Ishikawa (cell line): Measurements from ENCODE around the gene NUP50.

ENCODE experiments used
- CEBPB ChIP-seq: IDR thresholded peaks from 2 replicates; pipeline ENCODE4 v1.6.1; 2012
- CREB1 ChIP-seq: IDR thresholded peaks from 2 replicates; pipeline ENCODE4 v1.6.1; 2012; ENCODE audit warnings: low read depth
- EGR1 ChIP-seq: IDR thresholded peaks from 2 replicates; pipeline ENCODE4 v1.6.1; 2012
- EP300 ChIP-seq: IDR thresholded peaks from 2 replicates; pipeline ENCODE4 v1.6.1; 2012; ENCODE audit warnings: borderline replicate concordance
- FOXM1 ChIP-seq: IDR thresholded peaks from 2 replicates; pipeline ENCODE4 v1.6.1; 2012; ENCODE audit warnings: low read depth, borderline replicate concordance
- NFIC ChIP-seq: IDR thresholded peaks from 2 replicates; pipeline ENCODE4 v1.6.1; 2012
- RAD21 ChIP-seq: IDR thresholded peaks from 2 replicates; pipeline ENCODE4 v1.6.1; 2012; ENCODE audit warnings: low read depth
- TAF1 ChIP-seq: IDR thresholded peaks from 2 replicates; pipeline ENCODE4 v1.6.1; 2012; ENCODE audit warnings: low read depth, mild to moderate bottlenecking
- TCF12 ChIP-seq: IDR thresholded peaks from 2 replicates; pipeline ENCODE4 v1.6.1; 2012; ENCODE audit warnings: low read depth
- TEAD4 ChIP-seq: IDR thresholded peaks from 2 replicates; pipeline ENCODE4 v1.6.1; 2012
- YY1 ChIP-seq: IDR thresholded peaks from 2 replicates; pipeline ENCODE4 v1.6.1; 2012; ENCODE audit warnings: low read depth
- ZBTB7A ChIP-seq: IDR thresholded peaks from 2 replicates; pipeline ENCODE4 v1.6.1; 2012; ENCODE audit warnings: low read depth
- TF ChIP-seq, protein P1 (sequence below): IDR thresholded peaks from 2 replicates; pipeline ENCODE4 v1.6.1; 2012
- TF ChIP-seq, protein P2 (sequence below): IDR thresholded peaks from 2 replicates; pipeline ENCODE4 v1.6.1; 2012
- TF ChIP-seq, protein P3 (sequence below): IDR thresholded peaks from 2 replicates; pipeline ENCODE4 v1.6.1; 2012; ENCODE audit warnings: low read depth, mild to moderate bottlenecking

The NUP50 gene

DNA sequence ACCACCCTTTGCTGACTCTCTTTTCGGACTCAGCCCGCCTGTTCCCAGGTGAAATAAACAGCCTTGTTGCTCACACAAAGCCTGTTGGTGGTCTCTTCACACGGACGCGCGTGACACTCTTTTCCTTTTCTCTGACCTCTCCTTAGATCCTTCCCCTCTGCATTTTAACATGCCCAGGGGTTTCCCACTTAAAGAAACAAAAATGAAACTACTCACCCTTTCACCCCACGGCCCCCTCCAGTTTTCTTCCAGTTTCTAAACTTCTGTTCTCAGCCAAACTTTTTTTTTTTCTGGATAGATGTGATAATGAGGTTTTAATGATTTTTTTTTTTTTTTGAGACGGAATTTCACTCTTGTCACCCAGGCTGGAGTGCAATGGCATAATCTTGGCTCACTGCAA, 32.8 kb upstream of the NUP50 start:
- TF ChIP-seq, protein P1, sequence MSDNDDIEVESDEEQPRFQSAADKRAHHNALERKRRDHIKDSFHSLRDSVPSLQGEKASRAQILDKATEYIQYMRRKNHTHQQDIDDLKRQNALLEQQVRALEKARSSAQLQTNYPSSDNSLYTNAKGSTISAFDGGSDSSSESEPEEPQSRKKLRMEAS = no peak

DNA sequence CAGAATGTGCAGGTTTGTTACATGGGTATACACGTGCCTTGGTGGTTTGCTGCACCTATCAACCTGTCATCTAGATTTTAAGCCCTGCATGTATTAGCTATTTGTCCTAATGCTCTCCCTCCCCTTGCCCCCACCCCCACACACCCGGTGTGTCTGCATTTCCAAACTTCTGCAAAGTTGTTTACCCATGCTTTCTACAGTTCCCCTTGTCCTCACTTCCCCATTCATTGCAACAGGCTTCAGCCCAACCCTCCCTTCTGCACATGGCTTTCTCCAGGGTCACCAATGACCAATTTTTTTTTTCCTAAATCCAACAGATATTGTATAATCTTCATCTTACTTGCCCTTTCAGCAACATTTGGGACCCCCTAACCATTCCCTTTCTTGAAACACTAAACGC, 32.0 kb upstream of the NUP50 start:
- TF ChIP-seq ZBTB7A (no peak), EGR1 (no peak), CEBPB (no peak), TEAD4 (no peak), NFIC (no peak), CREB1 (no peak)
- TF ChIP-seq, protein P1 = no peak
- TF ChIP-seq, protein P2, sequence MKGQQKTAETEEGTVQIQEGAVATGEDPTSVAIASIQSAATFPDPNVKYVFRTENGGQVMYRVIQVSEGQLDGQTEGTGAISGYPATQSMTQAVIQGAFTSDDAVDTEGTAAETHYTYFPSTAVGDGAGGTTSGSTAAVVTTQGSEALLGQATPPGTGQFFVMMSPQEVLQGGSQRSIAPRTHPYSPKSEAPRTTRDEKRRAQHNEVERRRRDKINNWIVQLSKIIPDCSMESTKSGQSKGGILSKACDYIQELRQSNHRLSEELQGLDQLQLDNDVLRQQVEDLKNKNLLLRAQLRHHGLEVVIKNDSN = no peak
- TF ChIP-seq, protein P3, sequence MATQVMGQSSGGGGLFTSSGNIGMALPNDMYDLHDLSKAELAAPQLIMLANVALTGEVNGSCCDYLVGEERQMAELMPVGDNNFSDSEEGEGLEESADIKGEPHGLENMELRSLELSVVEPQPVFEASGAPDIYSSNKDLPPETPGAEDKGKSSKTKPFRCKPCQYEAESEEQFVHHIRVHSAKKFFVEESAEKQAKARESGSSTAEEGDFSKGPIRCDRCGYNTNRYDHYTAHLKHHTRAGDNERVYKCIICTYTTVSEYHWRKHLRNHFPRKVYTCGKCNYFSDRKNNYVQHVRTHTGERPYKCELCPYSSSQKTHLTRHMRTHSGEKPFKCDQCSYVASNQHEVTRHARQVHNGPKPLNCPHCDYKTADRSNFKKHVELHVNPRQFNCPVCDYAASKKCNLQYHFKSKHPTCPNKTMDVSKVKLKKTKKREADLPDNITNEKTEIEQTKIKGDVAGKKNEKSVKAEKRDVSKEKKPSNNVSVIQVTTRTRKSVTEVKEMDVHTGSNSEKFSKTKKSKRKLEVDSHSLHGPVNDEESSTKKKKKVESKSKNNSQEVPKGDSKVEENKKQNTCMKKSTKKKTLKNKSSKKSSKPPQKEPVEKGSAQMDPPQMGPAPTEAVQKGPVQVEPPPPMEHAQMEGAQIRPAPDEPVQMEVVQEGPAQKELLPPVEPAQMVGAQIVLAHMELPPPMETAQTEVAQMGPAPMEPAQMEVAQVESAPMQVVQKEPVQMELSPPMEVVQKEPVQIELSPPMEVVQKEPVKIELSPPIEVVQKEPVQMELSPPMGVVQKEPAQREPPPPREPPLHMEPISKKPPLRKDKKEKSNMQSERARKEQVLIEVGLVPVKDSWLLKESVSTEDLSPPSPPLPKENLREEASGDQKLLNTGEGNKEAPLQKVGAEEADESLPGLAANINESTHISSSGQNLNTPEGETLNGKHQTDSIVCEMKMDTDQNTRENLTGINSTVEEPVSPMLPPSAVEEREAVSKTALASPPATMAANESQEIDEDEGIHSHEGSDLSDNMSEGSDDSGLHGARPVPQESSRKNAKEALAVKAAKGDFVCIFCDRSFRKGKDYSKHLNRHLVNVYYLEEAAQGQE = no peak

DNA sequence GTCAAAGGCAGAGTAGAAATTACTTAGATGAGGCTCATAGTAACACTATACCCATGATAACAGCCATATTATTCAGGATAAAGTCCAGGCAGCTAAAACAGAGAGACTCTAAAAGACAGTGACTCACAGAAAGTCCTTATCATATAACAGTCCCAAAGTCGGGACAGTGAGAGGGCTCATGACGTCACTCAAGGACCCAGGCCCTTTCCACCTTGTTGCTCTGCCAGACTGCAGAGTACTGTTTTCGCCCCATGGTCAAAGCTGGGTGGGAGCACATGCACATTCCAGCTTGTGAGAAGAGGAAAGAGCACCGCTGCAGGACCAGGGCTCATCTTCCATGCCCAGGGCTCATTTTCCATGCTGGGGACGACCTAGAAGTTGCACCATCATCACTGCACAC, 29.4 kb upstream of the NUP50 start:
- TF ChIP-seq RAD21 (no peak), EP300 (no peak), NFIC (no peak), CREB1 (no peak), TAF1 (no peak), TEAD4 (no peak), EGR1 (no peak), ZBTB7A (no peak), FOXM1 (no peak), YY1 (no peak), TCF12 (no peak), CEBPB (no peak)
- TF ChIP-seq, protein P1 = no peak
- TF ChIP-seq, protein P3 = no peak
- TF ChIP-seq, protein P2 = no peak

DNA sequence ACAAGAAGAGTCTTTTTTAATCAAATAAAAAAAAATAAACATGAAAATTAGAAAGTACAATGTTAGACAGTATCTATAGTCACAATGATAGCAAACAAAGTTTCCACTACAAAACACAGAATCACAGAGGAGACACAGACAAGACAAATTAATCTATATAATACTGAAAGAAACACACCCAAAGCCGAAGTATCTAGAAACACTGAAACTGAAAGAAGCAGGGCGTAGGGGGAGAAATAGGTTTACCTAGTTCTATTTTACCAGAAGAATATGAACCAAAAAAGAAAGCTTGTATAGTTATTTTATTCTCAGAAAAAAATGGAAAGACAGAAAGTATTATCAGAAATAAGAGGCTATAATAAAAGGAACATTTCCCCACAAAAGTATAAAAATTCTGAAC, 27.1 kb upstream of the NUP50 start:
- no peak for TF ChIP-seq NFIC
- no peak for TF ChIP-seq RAD21
- no peak for TF ChIP-seq TEAD4
- no peak for TF ChIP-seq ZBTB7A
- TF ChIP-seq, protein P1 = no peak
- TF ChIP-seq, protein P3 = no peak
- no peak for TF ChIP-seq CEBPB
- no peak for TF ChIP-seq EGR1
- TF ChIP-seq, protein P2 = no peak
- no peak for TF ChIP-seq TCF12
- no peak for TF ChIP-seq EP300
- no peak for TF ChIP-seq CREB1
- TF ChIP-seq YY1 = no peak
- no peak for TF ChIP-seq TAF1
- no peak for TF ChIP-seq FOXM1
